ENCODE data around the gene SLITRK3. TPM values are rescaled to one million over a fixed set of nuclear protein-coding genes. Genes with fewer than 3 reads are reported as not detected.

SLITRK3 gene
- total RNA-seq, 1 donor from 2014 or later: 0.27 TPM

- no peak overlapping the region for H3K27ac Mint-ChIP-seq (ENCODE audit: unreplicated experiment)
- no peak overlapping the region for H3K4me3 Mint-ChIP-seq (ENCODE audit: unreplicated experiment)
- no peaks in the 10 kb centered on the region for H3K9me3 Mint-ChIP-seq (ENCODE audit: unreplicated experiment)
- no peaks in the 10 kb centered on the region for H3K36me3 Mint-ChIP-seq (ENCODE audit: unreplicated experiment)
- DNase-seq (ENCODE audit: extremely low spot score, unreplicated experiment): no peak
- TF ChIP-seq CTCF (IDR thresholded peaks at IDR 0.05): no peak
- peaks cover 6% of the 10 kb centered on the region for H3K4me1 Mint-ChIP-seq (ENCODE audit: unreplicated experiment)
- peaks cover 55% of the 10 kb centered on the region for H3K27me3 Mint-ChIP-seq (ENCODE audit: unreplicated experiment)
These were observed 8.3 kb upstream of the SLITRK3 start for GRCh38 chr3:165204445-165204844.

- H3K36me3 Mint-ChIP-seq (ENCODE audit: unreplicated experiment): no peaks in the 10 kb centered on the region
- no peak overlapping the region for H3K27ac Mint-ChIP-seq (ENCODE audit: unreplicated experiment)
- DNase-seq (ENCODE audit: extremely low spot score, unreplicated experiment): no peak
- H3K4me3 Mint-ChIP-seq (ENCODE audit: unreplicated experiment): no peak overlapping the region
- no peaks in the 10 kb centered on the region for H3K9me3 Mint-ChIP-seq (ENCODE audit: unreplicated experiment)
- TF ChIP-seq CTCF (IDR thresholded peaks at IDR 0.05): no peak
- peaks cover 6% of the 10 kb centered on the region for H3K4me1 Mint-ChIP-seq (ENCODE audit: unreplicated experiment)
- H3K27me3 Mint-ChIP-seq (ENCODE audit: unreplicated experiment): peaks cover 57% of the 10 kb centered on the region
These were observed 6.8 kb upstream of the SLITRK3 start for GRCh38 chr3:165202995-165203394.

- Mint-ChIP-seq H3K4me1 (ENCODE audit: unreplicated experiment) (peaks cover 9% of the 10 kb centered on the region), H3K27ac (ENCODE audit: unreplicated experiment) (no peak overlapping the region), H3K4me3 (ENCODE audit: unreplicated experiment) (no peak overlapping the region), H3K9me3 (ENCODE audit: unreplicated experiment) (no peaks in the 10 kb centered on the region), H3K27me3 (ENCODE audit: unreplicated experiment) (peaks cover 58% of the 10 kb centered on the region), H3K36me3 (ENCODE audit: unreplicated experiment) (no peaks in the 10 kb centered on the region)
- no peak for TF ChIP-seq CTCF (IDR thresholded peaks at IDR 0.05)
- no peak for DNase-seq (ENCODE audit: extremely low spot score, unreplicated experiment)
These were observed 5.8 kb upstream of the SLITRK3 start for GRCh38 chr3:165201964-165202363.

- Mint-ChIP-seq H3K4me3 (ENCODE audit: unreplicated experiment) (peak overlapping the region; percentile 80), H3K27ac (ENCODE audit: unreplicated experiment) (no peak overlapping the region), H3K9me3 (ENCODE audit: unreplicated experiment) (no peaks in the 10 kb centered on the region), H3K4me1 (ENCODE audit: unreplicated experiment) (peaks cover 41% of the 10 kb centered on the region), H3K36me3 (ENCODE audit: unreplicated experiment) (no peaks in the 10 kb centered on the region), H3K27me3 (ENCODE audit: unreplicated experiment) (peaks cover 70% of the 10 kb centered on the region)
- DNase-seq (ENCODE audit: extremely low spot score, unreplicated experiment): no peak
- no peak for TF ChIP-seq CTCF (IDR thresholded peaks at IDR 0.05)
These were observed 1.3 kb upstream of the SLITRK3 start for GRCh38 chr3:165197481-165197800.

GRCh38 chr3:165196577-165197480, 645 bp upstream of the SLITRK3 start:
- Mint-ChIP-seq H3K9me3 (ENCODE audit: unreplicated experiment) (no peaks in the 10 kb centered on the region), H3K27ac (ENCODE audit: unreplicated experiment) (no peak overlapping the region), H3K27me3 (ENCODE audit: unreplicated experiment) (peaks cover 74% of the 10 kb centered on the region), H3K36me3 (ENCODE audit: unreplicated experiment) (no peaks in the 10 kb centered on the region), H3K4me1 (ENCODE audit: unreplicated experiment) (peaks cover 41% of the 10 kb centered on the region), H3K4me3 (ENCODE audit: unreplicated experiment) (peak overlapping the region; percentile 80)
- no peak for DNase-seq (ENCODE audit: extremely low spot score, unreplicated experiment)
- no peak for TF ChIP-seq CTCF (IDR thresholded peaks at IDR 0.05)
